ENCODE measurements around the gene ZNF423. TPM values are rescaled to one million over a fixed set of nuclear protein-coding genes. Genes with fewer than 3 reads are reported as not detected.

Gene ZNF423
- total and polyA plus RNA-seq, 2 experiments from 2014 or later, result 0.43 to 0.49 TPM

DNA sequence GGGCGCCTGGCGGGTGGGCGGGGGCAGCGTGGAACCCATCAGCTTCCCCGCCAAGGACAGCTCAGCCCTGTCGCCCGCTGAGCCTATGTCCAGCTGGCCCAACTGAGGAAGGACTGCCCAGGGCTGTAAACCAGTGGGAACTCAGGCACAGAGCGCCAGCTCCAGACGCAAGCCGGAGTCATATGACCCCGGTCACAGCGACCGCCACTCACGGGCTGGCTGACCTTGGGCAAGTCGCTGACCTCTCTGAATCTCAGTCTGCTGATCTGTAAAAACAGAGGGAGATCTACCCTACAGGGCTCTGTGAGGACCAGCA lies 312.3 kb downstream of the ZNF423 start:
- TF ChIP-seq EZH2 (IDR thresholded peaks at IDR 0.05; ENCODE audit: insufficient read depth, poor library complexity, severe bottlenecking) (no peak), EZH2phosphoT487 (IDR thresholded peaks at IDR 0.05; ENCODE audit: insufficient read depth, low read depth) (no peak)
- in situ Hi-C loops (cut with MboI), result no loop called here
- Histone ChIP-seq H3K9me3 (ENCODE audit: low read depth) (no peaks in the 10 kb centered on the region), H3K4me2 (ENCODE audit: unreplicated experiment) (no peak overlapping the region), H4K20me1 (ENCODE audit: insufficient read depth) (no peaks in the 10 kb centered on the region), H3K4me3 (no peak overlapping the region), H3K27me3 (replicated peaks; ENCODE audit: insufficient read depth) (no peaks in the 10 kb centered on the region; the same call in 1 of the 2 replicates), H3F3A (ENCODE audit: insufficient read depth) (no peaks in the 10 kb centered on the region), H3K9me2 (ENCODE audit: insufficient read depth) (no peaks in the 10 kb centered on the region), H3K4me1 (ENCODE audit: insufficient read depth) (no peaks in the 10 kb centered on the region), H2AFZ (no peak overlapping the region), H3K79me2 (ENCODE audit: insufficient read depth) (no peaks in the 10 kb centered on the region), H3K27ac (no peak overlapping the region), H3K9ac (no peak overlapping the region), H3K36me3 (ENCODE audit: low read depth) (no peaks in the 10 kb centered on the region)
- WGBS, 2 experiments (ENCODE audit: low coverage in 1 of 2, low lambda C conversion rate in 2 of 2, missing lambda C conversion rate in 2 of 2), result 88 to 97% methylated on average over 11 to 15 of the region's 15 CpGs
- no peak for DNase-seq

DNA sequence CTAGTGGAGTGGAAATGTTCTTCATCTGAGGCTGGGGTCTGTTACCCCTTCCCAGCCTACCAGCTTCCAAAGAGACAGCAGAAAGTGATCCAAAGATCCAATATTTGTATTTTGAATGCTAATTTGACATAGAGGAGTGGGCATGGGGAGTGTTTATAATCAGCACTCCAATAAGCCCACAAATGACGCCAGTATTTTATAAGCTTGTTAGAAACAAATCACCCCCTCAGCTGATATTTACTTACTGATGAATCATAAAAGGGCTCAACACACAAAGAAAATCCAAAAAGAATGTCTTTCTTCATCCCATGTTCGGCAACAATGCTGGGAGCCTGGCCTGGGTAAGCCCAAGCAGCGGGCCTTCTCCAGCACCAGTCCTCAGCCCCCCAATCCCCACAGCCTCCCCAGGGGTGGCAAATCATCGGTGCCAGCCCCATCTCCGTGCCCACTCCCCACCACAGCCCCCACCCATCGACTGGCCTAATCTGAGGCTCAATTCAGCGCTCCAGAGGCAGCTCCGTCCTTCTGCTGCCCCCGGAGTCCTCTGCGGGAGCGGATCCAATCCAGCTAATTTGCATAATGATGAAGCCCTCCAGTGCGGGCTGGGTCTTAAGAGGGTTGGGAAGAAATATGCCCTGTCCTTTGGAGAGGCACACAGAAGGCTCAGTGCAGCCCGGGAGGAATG lies 312.8 kb downstream of the ZNF423 start:
- Histone ChIP-seq H3K36me3 (ENCODE audit: low read depth) (no peaks in the 10 kb centered on the region), H3F3A (ENCODE audit: insufficient read depth) (no peaks in the 10 kb centered on the region), H3K4me2 (ENCODE audit: unreplicated experiment) (no peak overlapping the region), H3K9me3 (ENCODE audit: low read depth) (no peaks in the 10 kb centered on the region), H3K4me3 (no peak overlapping the region), H3K79me2 (ENCODE audit: insufficient read depth) (no peaks in the 10 kb centered on the region), H2AFZ (no peak overlapping the region), H3K9ac (no peak overlapping the region), H3K9me2 (ENCODE audit: insufficient read depth) (no peaks in the 10 kb centered on the region), H3K4me1 (ENCODE audit: insufficient read depth) (no peaks in the 10 kb centered on the region), H4K20me1 (ENCODE audit: insufficient read depth) (no peaks in the 10 kb centered on the region), H3K27me3 (replicated peaks; ENCODE audit: insufficient read depth) (no peaks in the 10 kb centered on the region; the same call in 1 of the 2 replicates), H3K27ac (no peak overlapping the region)
- WGBS, 2 experiments (ENCODE audit: low coverage in 1 of 2, low lambda C conversion rate in 2 of 2, missing lambda C conversion rate in 2 of 2), result 61 to 68% methylated on average over 10 to 13 of the region's 13 CpGs
- in situ Hi-C loops (cut with MboI), result no loop called here
- TF ChIP-seq EZH2 (IDR thresholded peaks at IDR 0.05; ENCODE audit: insufficient read depth, poor library complexity, severe bottlenecking), result no peak
- no peak for TF ChIP-seq EZH2phosphoT487 (IDR thresholded peaks at IDR 0.05; ENCODE audit: insufficient read depth, low read depth)
- DNase-seq, result no peak

GRCh38 chr16:49542391-49542891 lies 313.5 kb downstream of the ZNF423 start:
- no peaks in the 10 kb centered on the region; the same call in 1 of the 2 replicates for H3K27me3 ChIP-seq (replicated peaks; ENCODE audit: insufficient read depth)
- no peaks in the 10 kb centered on the region for H4K20me1 ChIP-seq (ENCODE audit: insufficient read depth)
- no peak overlapping the region for H3K27ac ChIP-seq
- no peaks in the 10 kb centered on the region for H3K79me2 ChIP-seq (ENCODE audit: insufficient read depth)
- no peak overlapping the region for H3K4me2 ChIP-seq (ENCODE audit: unreplicated experiment)
- H3K36me3 ChIP-seq (ENCODE audit: low read depth), result no peaks in the 10 kb centered on the region
- H2AFZ ChIP-seq, result no peak overlapping the region
- 51 to 55% methylated on average over 9 of the region's 9 CpGs for WGBS, 2 experiments (ENCODE audit: low coverage in 1 of 2, low lambda C conversion rate in 2 of 2, missing lambda C conversion rate in 2 of 2)
- no peaks in the 10 kb centered on the region for H3K4me1 ChIP-seq (ENCODE audit: insufficient read depth)
- no peak for DNase-seq
- H3K4me3 ChIP-seq, result no peak overlapping the region
- no peaks in the 10 kb centered on the region for H3K9me3 ChIP-seq (ENCODE audit: low read depth)
- H3F3A ChIP-seq (ENCODE audit: insufficient read depth), result no peaks in the 10 kb centered on the region
- no peaks in the 10 kb centered on the region for H3K9me2 ChIP-seq (ENCODE audit: insufficient read depth)
- in situ Hi-C loops (cut with MboI), result no loop called here
- TF ChIP-seq EZH2phosphoT487 (IDR thresholded peaks at IDR 0.05; ENCODE audit: insufficient read depth, low read depth), result no peak
- TF ChIP-seq EZH2 (IDR thresholded peaks at IDR 0.05; ENCODE audit: insufficient read depth, poor library complexity, severe bottlenecking), result no peak
- no peak overlapping the region for H3K9ac ChIP-seq

GRCh38 chr16:49540836-49541235 lies 315.1 kb downstream of the ZNF423 start:
- TF ChIP-seq EZH2 (IDR thresholded peaks at IDR 0.05; ENCODE audit: insufficient read depth, poor library complexity, severe bottlenecking), result no peak
- TF ChIP-seq EZH2phosphoT487 (IDR thresholded peaks at IDR 0.05; ENCODE audit: insufficient read depth, low read depth), result no peak
- Histone ChIP-seq H3K4me3 (no peak overlapping the region), H3K9me3 (ENCODE audit: low read depth) (no peaks in the 10 kb centered on the region), H3F3A (ENCODE audit: insufficient read depth) (no peaks in the 10 kb centered on the region), H2AFZ (no peak overlapping the region), H4K20me1 (ENCODE audit: insufficient read depth) (no peaks in the 10 kb centered on the region), H3K9ac (no peak overlapping the region), H3K4me2 (ENCODE audit: unreplicated experiment) (no peak overlapping the region), H3K27me3 (replicated peaks; ENCODE audit: insufficient read depth) (no peaks in the 10 kb centered on the region; the same call in 1 of the 2 replicates), H3K27ac (no peak overlapping the region), H3K36me3 (ENCODE audit: low read depth) (no peaks in the 10 kb centered on the region), H3K4me1 (ENCODE audit: insufficient read depth) (no peaks in the 10 kb centered on the region), H3K79me2 (ENCODE audit: insufficient read depth) (no peaks in the 10 kb centered on the region), H3K9me2 (ENCODE audit: insufficient read depth) (no peaks in the 10 kb centered on the region)
- in situ Hi-C loops (cut with MboI), result no loop called here
- WGBS, 2 experiments (ENCODE audit: low coverage in 1 of 2, low lambda C conversion rate in 2 of 2, missing lambda C conversion rate in 2 of 2), result 45% methylated on average over 2 of the region's 2 CpGs
- DNase-seq, result no peak

All from GM23248 (cell line).